Uterus (tissue), 4 donors: Measurements from ENCODE around the gene FAM114A2. TPM values are rescaled to one million over a fixed set of nuclear protein-coding genes. Genes with fewer than 3 reads are reported as not detected.

ENCODE experiments used
- DNase-seq, 2 donors: peaks; one replicate each; pipeline ENCODE4 v3.0.0-alpha.2; 2019 to 2020
- H3K27ac ChIP-seq, 2 donors: fragments of 200-600 bp; sonication (generic); 1 replicate in 1 of 2; 2 replicates in 1 of 2; pipeline ENCODE4 v1.5.1; 2016 to 2018
- H3K27me3 ChIP-seq, 2 donors: fragments of 200-600 bp; sonication (generic); one replicate each; pipeline ENCODE4 v1.5.1; 2018 to 2019; ENCODE audit warnings: control low read depth in 1 of 2
- H3K36me3 ChIP-seq, 2 donors: fragments of 200-600 bp; sonication (generic); one replicate each; pipeline ENCODE4 v1.5.1; 2019; ENCODE audit warnings: control low read depth in 1 of 2
- H3K4me1 ChIP-seq, 2 donors: fragments of 200-600 bp; sonication (generic); one replicate each; pipeline ENCODE4 v1.5.1; 2018 to 2019; ENCODE audit warnings: control low read depth in 1 of 2
- H3K4me3 ChIP-seq, 2 donors: fragments of 200-600 bp; sonication (generic); 1 replicate in 1 of 2; 2 replicates in 1 of 2; pipeline ENCODE4 v1.5.1; 2018 to 2019; ENCODE audit warnings: mild to moderate bottlenecking in 1 of 2
- H3K9me3 ChIP-seq, 2 donors: fragments of 200-600 bp; sonication (generic); one replicate each; pipeline ENCODE4 v1.5.1; 2019; ENCODE audit warnings: control low read depth in 1 of 2
- POLR2A ChIP-seq, 2 donors: fragments of 450-650 bp; IDR thresholded peaks; one replicate each; pipeline ENCODE4 v1.6.1; 2016; ENCODE audit warnings: antibody characterized with exemption in 2 of 2, mild to moderate bottlenecking in 1 of 2, moderate library complexity in 1 of 2
- intact Hi-C: fragments of 100-400 bp; cut with DNase I; formaldehyde crosslinking; loops from one replicate; pipeline ENCODE4 v1.15.1; 2023; ENCODE audit warnings: low total_unique reads
- total RNA-seq, 4 donors: library from RNA; depleted of rRNA in 3 of 4; stranded (reverse); fragments of >200 nt in 3 of 4; gene quantifications; one replicate each; pipeline versions ENCODE4 v1.1.0 to v1.2.4, GENCODE V29; 2014 to 2023
- TF ChIP-seq, protein P1 (sequence below), 4 experiments: fragments of 200-600 bp in 2 of 4; fragments of 450-650 bp in 2 of 4; sonication (generic) in 2 of 4; IDR thresholded peaks; one replicate each; pipeline ENCODE4 v1.5.1; 2016 to 2019; ENCODE audit warnings: antibody characterized with exemption in 4 of 4, mild to moderate bottlenecking in 2 of 4, moderate library complexity in 1 of 4
- donor health status: DM: yes; HTN: yes; CAD: no.

FAM114A2 gene
- total RNA-seq, 4 donors from 2014 or later, result 26.9 to 71.3 (median 43.9) TPM

DNA sequence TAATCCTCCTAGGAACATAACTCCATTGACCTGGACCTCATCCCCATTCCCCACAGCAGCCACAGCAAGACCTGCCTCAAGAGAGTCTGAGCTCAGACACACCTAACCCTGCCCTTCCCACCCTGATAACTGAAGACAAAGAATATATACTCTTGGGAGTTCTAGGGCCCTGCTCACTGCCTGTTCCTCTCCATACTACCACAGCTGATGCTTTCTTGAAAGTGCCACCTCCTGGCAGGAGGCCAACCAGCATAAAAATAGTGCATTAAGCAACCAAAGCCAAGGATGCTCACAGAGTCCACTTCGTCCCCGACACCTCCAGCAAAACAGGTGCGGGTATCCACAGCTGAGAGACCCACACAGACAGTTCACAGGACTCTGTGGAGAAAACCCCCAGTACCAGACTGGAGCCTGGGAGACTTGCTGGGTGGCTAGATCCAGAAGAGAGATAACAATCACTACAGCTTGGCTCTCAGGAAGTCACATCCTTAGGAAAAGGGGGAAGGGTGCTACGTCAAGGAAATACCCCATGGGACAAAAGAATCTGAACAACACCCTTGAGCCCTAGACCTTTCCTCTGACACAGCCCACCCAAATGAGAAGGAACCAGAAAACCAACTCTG is 23.5 kb downstream of the FAM114A2 start:
- TF ChIP-seq POLR2A (IDR thresholded peaks at IDR 0.05), result no peak
- TF ChIP-seq, protein P1, sequence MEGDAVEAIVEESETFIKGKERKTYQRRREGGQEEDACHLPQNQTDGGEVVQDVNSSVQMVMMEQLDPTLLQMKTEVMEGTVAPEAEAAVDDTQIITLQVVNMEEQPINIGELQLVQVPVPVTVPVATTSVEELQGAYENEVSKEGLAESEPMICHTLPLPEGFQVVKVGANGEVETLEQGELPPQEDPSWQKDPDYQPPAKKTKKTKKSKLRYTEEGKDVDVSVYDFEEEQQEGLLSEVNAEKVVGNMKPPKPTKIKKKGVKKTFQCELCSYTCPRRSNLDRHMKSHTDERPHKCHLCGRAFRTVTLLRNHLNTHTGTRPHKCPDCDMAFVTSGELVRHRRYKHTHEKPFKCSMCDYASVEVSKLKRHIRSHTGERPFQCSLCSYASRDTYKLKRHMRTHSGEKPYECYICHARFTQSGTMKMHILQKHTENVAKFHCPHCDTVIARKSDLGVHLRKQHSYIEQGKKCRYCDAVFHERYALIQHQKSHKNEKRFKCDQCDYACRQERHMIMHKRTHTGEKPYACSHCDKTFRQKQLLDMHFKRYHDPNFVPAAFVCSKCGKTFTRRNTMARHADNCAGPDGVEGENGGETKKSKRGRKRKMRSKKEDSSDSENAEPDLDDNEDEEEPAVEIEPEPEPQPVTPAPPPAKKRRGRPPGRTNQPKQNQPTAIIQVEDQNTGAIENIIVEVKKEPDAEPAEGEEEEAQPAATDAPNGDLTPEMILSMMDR (IDR thresholded peaks at IDR 0.05), result no peak
- Histone ChIP-seq H3K4me3 (no peak overlapping the region), H3K36me3 (no peaks in the 10 kb centered on the region), H3K9me3 (no peaks in the 10 kb centered on the region), H3K27ac (no peak overlapping the region), H3K4me1 (no peaks in the 10 kb centered on the region), H3K27me3 (no peaks in the 10 kb centered on the region)
- no peak for DNase-seq
- intact Hi-C loops, result no loop called here

DNA sequence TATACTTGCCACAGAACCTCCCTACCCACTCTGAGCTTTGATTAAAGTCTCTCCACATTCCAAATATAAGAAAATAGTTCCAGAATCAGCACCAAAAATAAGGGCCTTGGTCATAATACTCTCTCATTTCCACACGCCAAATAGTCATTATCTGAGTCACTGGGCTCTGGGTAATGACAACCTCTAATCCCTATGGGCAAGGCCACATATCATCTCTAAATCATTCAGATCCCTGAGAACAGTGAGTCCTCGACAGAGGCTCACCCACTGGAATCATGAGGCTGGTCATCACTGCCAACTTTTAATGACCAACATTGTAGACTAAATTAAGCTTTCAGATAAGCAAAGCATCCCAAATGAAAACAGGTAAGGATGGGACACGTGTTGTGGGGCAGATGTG is 28.1 kb downstream of the FAM114A2 start:
- intact Hi-C loops, result no loop called here

GRCh38 chr5:154005648-154006047 is 33.1 kb downstream of the FAM114A2 start:
- no peaks in the 10 kb centered on the region for H3K36me3 ChIP-seq
- intact Hi-C loops, result no loop called here
- no peak overlapping the region for H3K4me3 ChIP-seq
- no peak overlapping the region for H3K27ac ChIP-seq
- no peak for TF ChIP-seq POLR2A (IDR thresholded peaks at IDR 0.05)
- TF ChIP-seq, protein P1 (IDR thresholded peaks at IDR 0.05), result no peak
- no peaks in the 10 kb centered on the region for H3K27me3 ChIP-seq
- no peaks in the 10 kb centered on the region for H3K4me1 ChIP-seq
- DNase-seq, result no peak
- no peaks in the 10 kb centered on the region for H3K9me3 ChIP-seq

More for the DNA sequence above, 28.1 kb downstream of the FAM114A2 start:
- no peak for DNase-seq
- H3K4me3 ChIP-seq, result no peak overlapping the region
- no peak for TF ChIP-seq POLR2A (IDR thresholded peaks at IDR 0.05)
- TF ChIP-seq, protein P1 (IDR thresholded peaks at IDR 0.05), result no peak
- no peak overlapping the region for H3K27ac ChIP-seq
- no peaks in the 10 kb centered on the region for H3K27me3 ChIP-seq
- no peaks in the 10 kb centered on the region for H3K4me1 ChIP-seq
- no peaks in the 10 kb centered on the region for H3K9me3 ChIP-seq
- H3K36me3 ChIP-seq, result no peaks in the 10 kb centered on the region

DNA sequence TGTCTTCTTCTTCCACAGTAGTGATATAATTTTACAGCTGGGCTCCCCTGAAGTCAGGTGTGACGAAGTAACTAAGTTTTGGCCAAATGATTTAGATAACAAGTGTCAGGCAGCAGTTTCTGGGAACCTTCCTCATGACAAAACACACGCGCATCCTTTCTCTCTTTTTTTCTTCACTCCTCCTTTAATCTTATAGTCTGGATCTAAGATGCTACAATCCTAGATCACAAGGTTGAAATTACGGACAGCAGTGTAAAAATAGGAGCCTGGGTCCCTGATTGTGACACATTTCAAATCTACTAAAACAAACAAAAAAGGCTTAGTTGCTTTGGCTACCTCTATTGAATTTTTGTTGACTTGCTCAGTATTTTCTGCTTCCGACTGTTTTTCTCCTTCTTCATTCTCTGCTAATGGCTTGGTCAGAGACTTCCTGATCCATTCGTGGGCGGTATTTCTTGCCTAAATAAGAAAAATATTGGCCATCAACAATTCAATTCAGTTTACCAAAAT is 36.1 kb downstream of the FAM114A2 start:
- no peak for TF ChIP-seq POLR2A (IDR thresholded peaks at IDR 0.05)
- TF ChIP-seq, protein P1 (IDR thresholded peaks at IDR 0.05), result no peak
- Histone ChIP-seq H3K27ac (peak overlapping the region; percentile 49 to 67), H3K36me3 (no peaks in the 10 kb centered on the region), H3K27me3 (no peaks in the 10 kb centered on the region), H3K9me3 (no peaks in the 10 kb centered on the region), H3K4me3 (no peak overlapping the region), H3K4me1 (no peaks in the 10 kb centered on the region)
- intact Hi-C loops, result no loop called here
- DNase-seq, result no peak

- peak; percentile 16 to 42 for DNase-seq
- Histone ChIP-seq H3K9me3 (no peaks in the 10 kb centered on the region), H3K4me1 (no peaks in the 10 kb centered on the region), H3K36me3 (no peaks in the 10 kb centered on the region), H3K4me3 (no peak overlapping the region), H3K27ac (peak overlapping the region; percentile 49 to 67), H3K27me3 (no peaks in the 10 kb centered on the region)
- TF ChIP-seq, protein P1 (IDR thresholded peaks at IDR 0.05), result no peak
- TF ChIP-seq POLR2A (IDR thresholded peaks at IDR 0.05), result no peak
- intact Hi-C loops, result no loop called here
Observed at GRCh38 chr5:154002093-154002492, 36.6 kb downstream of the FAM114A2 start.
